Panc1 (cell line): Measurements from ENCODE around the gene TPGS1. TPM values are rescaled to one million over a fixed set of nuclear protein-coding genes. Genes with fewer than 3 reads are reported as not detected.

Experiments
- ATAC-seq: fragments of 200-7000 bp; cut with Tn5 transposase; 2 replicates; pipeline ENCODE4 v1.9.1; 2020; ENCODE audit warnings: mild to moderate bottlenecking, moderate library complexity
- BruUV-seq: library from RNA; stranded (reverse); fragments of 400-500 nt; replicated peaks from 2 replicates; lab custom pipeline; 2021; lab: Mats Ljungman, UMichigan
- CTCF ChIA-PET: fragments of 300-600 bp; sonication (Branson Sonifier 250); formaldehyde crosslinking; loops from one replicate; lab custom pipeline; 2022; ENCODE audit warnings: antibody characterized with exemption; lab: Charles Lee
- POLR2A ChIA-PET: fragments of 300-600 bp; sonication (Branson Sonifier 250); formaldehyde crosslinking; loops from one replicate; lab custom pipeline; 2022; ENCODE audit warnings: antibody characterized with exemption; lab: Charles Lee
- DNase-seq: peaks from one replicate; pipeline ENCODE4 v3.0.0-alpha.2; 2010; ENCODE audit warnings: low read depth, low spot score
- H3K27ac ChIP-seq: 2 replicates; pipeline ENCODE4 v1.5.1; 2011; ENCODE audit warnings: mild to moderate bottlenecking, low read length, inconsistent platforms
- H3K27me3 ChIP-seq: fragments of 200-500 bp; sonication (Bioruptor generic); 2 replicates; pipeline ENCODE4 v1.6.0; 2014; ENCODE audit warnings: low read length, inconsistent platforms; ENCODE audit not compliant: control insufficient read depth, insufficient read depth
- H3K36me3 ChIP-seq: fragments of 200-500 bp; sonication (Bioruptor generic); 2 replicates; pipeline ENCODE4 v1.5.1; 2014; ENCODE audit warnings: inconsistent platforms, mild to moderate bottlenecking, low read length, moderate library complexity; ENCODE audit not compliant: control insufficient read depth, insufficient read depth
- H3K4me1 ChIP-seq: 2 replicates; pipeline ENCODE4 v1.5.1; 2011; ENCODE audit warnings: inconsistent platforms, mild to moderate bottlenecking, low read length, moderate library complexity; ENCODE audit not compliant: control insufficient read depth, insufficient read depth
- H3K4me3 ChIP-seq, 2 experiments: 2 replicates each; pipeline ENCODE4 v1.5.1; 2011 to 2012; ENCODE audit warnings: low read depth in 2 of 2, low read length in 2 of 2, mild to moderate bottlenecking in 2 of 2, inconsistent platforms in 1 of 2, moderate library complexity in 1 of 2
- H3K9me3 ChIP-seq: fragments of 200-500 bp; sonication (Bioruptor generic); 2 replicates; pipeline ENCODE4 v1.5.1; 2014; ENCODE audit warnings: low read depth, mild to moderate bottlenecking, inconsistent platforms, low read length, moderate library complexity; ENCODE audit not compliant: control insufficient read depth, insufficient read depth
- POLR2AphosphoS5 ChIP-seq: IDR thresholded peaks from 2 replicates; pipeline ENCODE4 v1.6.1; 2012; ENCODE audit warnings: mild to moderate bottlenecking, low read depth, low read length, moderate library complexity
- SIN3A ChIP-seq: IDR thresholded peaks from 2 replicates; pipeline ENCODE4 v1.6.1; 2012; ENCODE audit warnings: low read depth, mild to moderate bottlenecking, low read length, moderate library complexity, borderline replicate concordance; ENCODE audit not compliant: insufficient read depth
- TCF7L2 ChIP-seq: IDR thresholded peaks from 2 replicates; pipeline ENCODE4 v1.6.1; 2011; ENCODE audit warnings: mild to moderate bottlenecking, low read depth, low read length, inconsistent platforms
- in situ Hi-C: cut with HindIII; loops from 2 replicates; pipeline ENCODE4 v1.10.0; 2016; ENCODE audit warnings: low sequenced_read_pairs, low pct_unique_long_range_greater_than_20kb
- intact Hi-C: fragments of 100-400 bp; cut with micrococcal nuclease; formaldehyde crosslinking; loops from one replicate; pipeline ENCODE4 v1.10.0; 2022; ENCODE audit not compliant: unreplicated experiment
- total RNA-seq: library from RNA; stranded (reverse); gene quantifications from one replicate; pipeline ENCODE4 v1.2.1, GENCODE V29; 2021; ENCODE audit not compliant: unreplicated experiment
- TF ChIP-seq, protein P1 (sequence below), 2 experiments: IDR thresholded peaks; 2 replicates each; pipeline ENCODE4 v1.6.1; 2011 to 2012; ENCODE audit warnings: low read depth in 2 of 2, control low read depth in 1 of 2, low read length in 1 of 2, mild to moderate bottlenecking in 1 of 2, moderate library complexity in 1 of 2; ENCODE audit not compliant: insufficient read depth in 1 of 2
- TF ChIP-seq, protein P2 (sequence below): fragments of 450-650 bp; IDR thresholded peaks from 2 replicates; pipeline ENCODE4 v1.5.1; 2017; ENCODE audit warnings: mild to moderate bottlenecking

TPGS1 gene
- total RNA-seq, 1 experiment from 2014 or later, result 17.6 TPM

DNA sequence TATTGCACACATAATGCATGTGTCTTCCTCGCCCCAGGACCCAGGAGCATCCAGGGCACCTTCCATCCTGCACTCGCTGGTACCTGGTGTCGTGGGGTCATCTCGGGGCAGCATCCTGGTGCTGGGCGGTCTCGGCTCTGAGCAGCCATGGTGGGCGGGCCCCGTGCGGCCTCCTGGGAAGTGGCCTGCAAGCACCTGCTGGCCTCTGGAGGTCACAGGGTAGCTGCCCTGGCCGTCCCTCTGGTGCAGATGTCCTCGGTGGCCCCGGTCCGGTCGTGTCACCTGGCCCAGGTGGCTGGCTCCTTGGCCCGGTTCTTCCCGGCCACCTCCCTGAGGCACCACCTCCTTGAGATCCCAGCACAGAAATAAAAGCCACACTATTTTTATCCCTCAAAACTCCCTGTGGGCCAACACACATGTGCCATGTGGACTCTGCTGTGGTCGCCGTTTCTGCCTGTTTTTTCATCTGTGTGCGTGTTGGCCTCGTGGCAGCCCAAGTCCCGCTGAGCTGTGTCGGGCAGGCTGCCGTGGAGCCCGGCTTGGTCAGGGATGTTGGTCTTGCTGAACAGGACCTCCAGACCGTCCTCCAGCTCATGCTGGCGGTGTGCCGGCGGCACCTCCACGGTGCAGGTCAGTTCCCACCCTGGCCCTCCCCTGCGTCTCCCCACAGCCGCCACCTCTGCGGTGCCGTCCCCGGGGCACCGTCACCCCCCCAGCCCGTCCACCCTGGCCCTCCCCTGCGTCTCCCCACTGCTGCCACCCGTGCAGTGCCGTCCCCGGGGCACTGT, 31.5 kb downstream of the TPGS1 start:
- Histone ChIP-seq H3K4me1 (peaks cover 8% of the 10 kb centered on the region), H3K27ac (no peak overlapping the region), H3K4me3 (no peak overlapping the region), H3K9me3 (no peaks in the 10 kb centered on the region), H3K36me3 (no peaks in the 10 kb centered on the region), H3K27me3 (no peaks in the 10 kb centered on the region)
- in situ Hi-C loops, result no loop called here
- TF ChIP-seq POLR2AphosphoS5 (no peak), SIN3A (no peak), TCF7L2 (no peak)
- TF ChIP-seq, protein P1, sequence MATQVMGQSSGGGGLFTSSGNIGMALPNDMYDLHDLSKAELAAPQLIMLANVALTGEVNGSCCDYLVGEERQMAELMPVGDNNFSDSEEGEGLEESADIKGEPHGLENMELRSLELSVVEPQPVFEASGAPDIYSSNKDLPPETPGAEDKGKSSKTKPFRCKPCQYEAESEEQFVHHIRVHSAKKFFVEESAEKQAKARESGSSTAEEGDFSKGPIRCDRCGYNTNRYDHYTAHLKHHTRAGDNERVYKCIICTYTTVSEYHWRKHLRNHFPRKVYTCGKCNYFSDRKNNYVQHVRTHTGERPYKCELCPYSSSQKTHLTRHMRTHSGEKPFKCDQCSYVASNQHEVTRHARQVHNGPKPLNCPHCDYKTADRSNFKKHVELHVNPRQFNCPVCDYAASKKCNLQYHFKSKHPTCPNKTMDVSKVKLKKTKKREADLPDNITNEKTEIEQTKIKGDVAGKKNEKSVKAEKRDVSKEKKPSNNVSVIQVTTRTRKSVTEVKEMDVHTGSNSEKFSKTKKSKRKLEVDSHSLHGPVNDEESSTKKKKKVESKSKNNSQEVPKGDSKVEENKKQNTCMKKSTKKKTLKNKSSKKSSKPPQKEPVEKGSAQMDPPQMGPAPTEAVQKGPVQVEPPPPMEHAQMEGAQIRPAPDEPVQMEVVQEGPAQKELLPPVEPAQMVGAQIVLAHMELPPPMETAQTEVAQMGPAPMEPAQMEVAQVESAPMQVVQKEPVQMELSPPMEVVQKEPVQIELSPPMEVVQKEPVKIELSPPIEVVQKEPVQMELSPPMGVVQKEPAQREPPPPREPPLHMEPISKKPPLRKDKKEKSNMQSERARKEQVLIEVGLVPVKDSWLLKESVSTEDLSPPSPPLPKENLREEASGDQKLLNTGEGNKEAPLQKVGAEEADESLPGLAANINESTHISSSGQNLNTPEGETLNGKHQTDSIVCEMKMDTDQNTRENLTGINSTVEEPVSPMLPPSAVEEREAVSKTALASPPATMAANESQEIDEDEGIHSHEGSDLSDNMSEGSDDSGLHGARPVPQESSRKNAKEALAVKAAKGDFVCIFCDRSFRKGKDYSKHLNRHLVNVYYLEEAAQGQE (IDR thresholded peaks at IDR 0.05; ENCODE audit: insufficient read depth in 1 of 2, low read depth in 2 of 2, low read length in 1 of 2), result no peak
- TF ChIP-seq, protein P2, sequence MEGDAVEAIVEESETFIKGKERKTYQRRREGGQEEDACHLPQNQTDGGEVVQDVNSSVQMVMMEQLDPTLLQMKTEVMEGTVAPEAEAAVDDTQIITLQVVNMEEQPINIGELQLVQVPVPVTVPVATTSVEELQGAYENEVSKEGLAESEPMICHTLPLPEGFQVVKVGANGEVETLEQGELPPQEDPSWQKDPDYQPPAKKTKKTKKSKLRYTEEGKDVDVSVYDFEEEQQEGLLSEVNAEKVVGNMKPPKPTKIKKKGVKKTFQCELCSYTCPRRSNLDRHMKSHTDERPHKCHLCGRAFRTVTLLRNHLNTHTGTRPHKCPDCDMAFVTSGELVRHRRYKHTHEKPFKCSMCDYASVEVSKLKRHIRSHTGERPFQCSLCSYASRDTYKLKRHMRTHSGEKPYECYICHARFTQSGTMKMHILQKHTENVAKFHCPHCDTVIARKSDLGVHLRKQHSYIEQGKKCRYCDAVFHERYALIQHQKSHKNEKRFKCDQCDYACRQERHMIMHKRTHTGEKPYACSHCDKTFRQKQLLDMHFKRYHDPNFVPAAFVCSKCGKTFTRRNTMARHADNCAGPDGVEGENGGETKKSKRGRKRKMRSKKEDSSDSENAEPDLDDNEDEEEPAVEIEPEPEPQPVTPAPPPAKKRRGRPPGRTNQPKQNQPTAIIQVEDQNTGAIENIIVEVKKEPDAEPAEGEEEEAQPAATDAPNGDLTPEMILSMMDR, result no peak
- no peak for DNase-seq
- ATAC-seq, result no peak
- CTCF ChIA-PET, result no interaction called here
- POLR2A ChIA-PET, result no interaction called here
- intact Hi-C loops, result no loop called here
- TSS peak; percentile 65 for BruUV-seq

DNA sequence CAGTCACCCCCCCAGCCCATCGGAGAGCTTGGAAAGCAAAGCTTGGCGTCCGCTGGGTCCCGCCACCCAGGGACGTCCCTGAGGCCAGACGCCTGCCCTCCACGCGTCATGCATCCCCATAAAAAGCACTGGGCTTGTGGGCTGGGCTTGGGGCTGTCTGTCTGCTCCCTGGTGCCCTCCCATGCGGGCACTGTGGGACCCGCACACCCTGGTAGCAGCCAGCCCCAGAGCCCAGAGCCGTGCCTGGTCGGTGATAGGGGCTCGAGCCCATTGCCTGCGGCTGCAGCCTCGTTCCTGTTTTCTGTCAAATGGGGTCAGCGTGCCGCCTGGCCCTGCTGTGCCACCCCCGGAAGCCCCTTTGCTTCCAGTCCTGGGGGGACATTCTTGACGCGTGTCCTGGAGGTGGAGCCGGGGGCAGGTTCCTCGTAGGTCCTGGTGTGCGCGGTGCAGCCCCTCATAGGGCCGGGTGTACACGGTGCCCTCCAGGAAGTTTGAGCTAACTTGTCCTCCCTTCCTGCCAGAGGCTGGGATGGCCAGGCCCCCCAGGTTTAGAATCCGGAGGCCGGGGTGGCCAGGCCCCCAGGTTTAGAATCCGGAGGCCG, 32.2 kb downstream of the TPGS1 start:
- ChIA-PET POLR2A (no interaction called here), CTCF (no interaction called here)
- in situ Hi-C loops (no loop called here), intact Hi-C loops (no loop called here)
- Histone ChIP-seq H3K4me1 (peaks cover 6% of the 10 kb centered on the region), H3K36me3 (no peaks in the 10 kb centered on the region), H3K9me3 (no peaks in the 10 kb centered on the region), H3K27ac (no peak overlapping the region), H3K27me3 (no peaks in the 10 kb centered on the region), H3K4me3 (no peak overlapping the region)
- no TSS peak for BruUV-seq
- DNase-seq (no peak), ATAC-seq (no peak)
- TF ChIP-seq POLR2AphosphoS5, result no peak
- TF ChIP-seq, protein P2, result no peak
